Measurements from ENCODE around the gene MISFA.

DNA sequence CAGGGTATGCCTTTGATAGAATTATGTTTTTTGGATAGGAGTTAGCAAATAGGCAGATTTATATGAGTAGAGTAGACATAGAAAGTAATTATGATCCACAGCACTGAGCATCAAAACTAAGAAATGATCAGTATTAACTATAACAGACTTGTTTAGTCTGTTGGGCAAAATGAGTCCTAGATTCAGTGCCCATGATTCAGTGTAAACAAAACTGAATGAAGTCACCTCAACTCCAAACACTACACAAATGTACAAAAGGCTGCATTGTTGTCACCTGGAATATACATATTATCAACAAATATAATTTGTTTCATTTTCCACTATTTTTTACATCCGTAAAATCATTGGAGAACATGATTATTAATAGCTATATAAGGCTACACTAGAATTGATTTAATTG lies 17.8 kb upstream of the MISFA start:
- TF ChIP-seq, protein P1, sequence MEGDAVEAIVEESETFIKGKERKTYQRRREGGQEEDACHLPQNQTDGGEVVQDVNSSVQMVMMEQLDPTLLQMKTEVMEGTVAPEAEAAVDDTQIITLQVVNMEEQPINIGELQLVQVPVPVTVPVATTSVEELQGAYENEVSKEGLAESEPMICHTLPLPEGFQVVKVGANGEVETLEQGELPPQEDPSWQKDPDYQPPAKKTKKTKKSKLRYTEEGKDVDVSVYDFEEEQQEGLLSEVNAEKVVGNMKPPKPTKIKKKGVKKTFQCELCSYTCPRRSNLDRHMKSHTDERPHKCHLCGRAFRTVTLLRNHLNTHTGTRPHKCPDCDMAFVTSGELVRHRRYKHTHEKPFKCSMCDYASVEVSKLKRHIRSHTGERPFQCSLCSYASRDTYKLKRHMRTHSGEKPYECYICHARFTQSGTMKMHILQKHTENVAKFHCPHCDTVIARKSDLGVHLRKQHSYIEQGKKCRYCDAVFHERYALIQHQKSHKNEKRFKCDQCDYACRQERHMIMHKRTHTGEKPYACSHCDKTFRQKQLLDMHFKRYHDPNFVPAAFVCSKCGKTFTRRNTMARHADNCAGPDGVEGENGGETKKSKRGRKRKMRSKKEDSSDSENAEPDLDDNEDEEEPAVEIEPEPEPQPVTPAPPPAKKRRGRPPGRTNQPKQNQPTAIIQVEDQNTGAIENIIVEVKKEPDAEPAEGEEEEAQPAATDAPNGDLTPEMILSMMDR (IDR thresholded peaks at IDR 0.05) = no peak
- TF ChIP-seq POLR2A (IDR thresholded peaks at IDR 0.05) = no peak

All from thyroid gland (tissue), 4 donors.